Activated naive CD8-positive, alpha-beta T cell (primary cell): Measurements from ENCODE around the gene ZIC4.

Source experiments
- H3K27ac Mint-ChIP-seq: one replicate; pipeline ENCODE4 v1.8.0; 2021; ENCODE audit warnings: mixed read lengths
- H3K27me3 Mint-ChIP-seq: one replicate; pipeline ENCODE4 v1.8.0; 2021; ENCODE audit warnings: mixed read lengths
- H3K36me3 Mint-ChIP-seq: one replicate; pipeline ENCODE4 v1.8.0; 2021; ENCODE audit warnings: mixed read lengths
- H3K4me1 Mint-ChIP-seq: one replicate; pipeline ENCODE4 v1.8.0; 2021; ENCODE audit warnings: low read depth, mixed read lengths
- H3K4me3 Mint-ChIP-seq: one replicate; pipeline ENCODE4 v1.8.0; 2021; ENCODE audit warnings: mild to moderate bottlenecking, mixed read lengths
- H3K9me3 Mint-ChIP-seq: one replicate; pipeline ENCODE4 v1.8.0; 2021; ENCODE audit warnings: low read depth, mixed read lengths

The ZIC4 gene

DNA sequence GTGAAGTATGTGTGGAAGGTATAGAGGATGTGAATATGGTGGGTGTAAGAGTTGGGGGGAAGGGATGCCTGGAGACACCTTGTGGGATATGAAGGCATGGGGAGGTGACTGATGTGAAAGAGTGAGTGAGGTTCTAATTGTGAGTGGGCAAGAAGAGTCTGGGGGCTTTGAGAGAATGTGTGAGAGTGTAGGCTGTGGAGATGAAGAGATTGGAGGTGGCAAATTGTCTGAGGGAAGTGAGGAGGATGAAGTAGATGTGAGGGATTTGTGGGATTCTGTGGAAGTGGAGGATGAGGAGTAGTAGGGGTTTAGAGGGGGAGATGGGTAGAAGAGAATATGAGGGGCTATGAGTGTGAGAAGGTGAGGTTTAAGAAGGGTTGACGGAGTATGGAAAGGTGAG is 41.6 kb downstream of the ZIC4 start:
- no peaks in the 10 kb centered on the region for H3K9me3 Mint-ChIP-seq
- H3K27me3 Mint-ChIP-seq = peaks cover 39% of the 10 kb centered on the region
- no peak overlapping the region for H3K27ac Mint-ChIP-seq
- no peak overlapping the region for H3K4me3 Mint-ChIP-seq
- H3K4me1 Mint-ChIP-seq = peaks cover 7% of the 10 kb centered on the region
- H3K36me3 Mint-ChIP-seq = no peaks in the 10 kb centered on the region

DNA sequence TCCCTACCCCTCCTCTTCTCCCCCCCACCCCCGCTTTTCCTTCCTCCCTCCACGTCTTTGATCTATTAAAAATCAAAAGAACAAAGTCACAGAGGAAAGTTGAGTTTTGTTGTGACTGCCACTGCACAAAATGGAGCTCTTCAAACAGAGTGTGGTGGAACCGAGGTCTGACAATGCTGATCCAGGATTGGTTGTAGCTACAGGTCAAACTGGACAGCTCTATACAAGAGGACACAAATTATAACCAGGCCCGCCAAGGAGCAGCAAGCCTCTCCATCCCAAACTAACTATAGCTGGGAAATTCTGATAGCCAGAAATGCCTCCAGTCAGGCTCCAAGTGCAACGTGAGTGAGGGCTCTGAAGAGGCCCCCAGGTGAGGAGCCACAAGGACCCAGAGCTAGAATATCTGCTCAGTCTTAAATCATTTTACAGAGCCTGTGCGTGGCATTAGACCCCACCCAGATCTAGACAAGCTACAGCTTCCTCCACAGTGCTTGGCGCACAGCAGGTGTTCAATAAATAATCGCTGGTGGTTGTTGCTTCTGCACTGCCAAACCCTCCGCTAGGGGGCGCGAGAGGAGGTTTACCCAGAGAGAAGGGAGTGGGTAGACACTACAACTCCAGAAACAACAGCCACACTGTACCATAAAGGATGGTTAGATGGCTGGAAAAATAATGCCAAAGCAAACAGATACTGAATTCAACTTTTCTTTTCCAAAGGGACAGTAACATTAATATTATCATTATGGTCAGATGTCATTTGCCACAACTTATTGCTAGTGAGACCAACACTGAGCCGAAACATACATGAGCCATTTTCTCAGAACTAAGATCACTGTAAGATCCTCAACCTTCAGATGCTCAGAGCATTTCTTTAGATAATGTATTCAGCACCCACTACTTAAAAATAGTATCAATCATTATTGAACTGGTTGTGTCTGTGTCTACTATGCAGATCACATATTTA is 44.6 kb downstream of the ZIC4 start:
- Mint-ChIP-seq H3K4me3 (no peak overlapping the region), H3K36me3 (no peaks in the 10 kb centered on the region), H3K27me3 (peaks cover 46% of the 10 kb centered on the region), H3K27ac (no peak overlapping the region), H3K4me1 (peaks cover 7% of the 10 kb centered on the region), H3K9me3 (no peaks in the 10 kb centered on the region)

GRCh38 chr3:147360646-147361453 is 45.5 kb downstream of the ZIC4 start:
- Mint-ChIP-seq H3K36me3 (no peaks in the 10 kb centered on the region), H3K4me3 (no peak overlapping the region), H3K27ac (no peak overlapping the region), H3K27me3 (peaks cover 50% of the 10 kb centered on the region), H3K9me3 (no peaks in the 10 kb centered on the region), H3K4me1 (peaks cover 7% of the 10 kb centered on the region)

- peaks cover 55% of the 10 kb centered on the region for H3K27me3 Mint-ChIP-seq
- peaks cover 7% of the 10 kb centered on the region for H3K4me1 Mint-ChIP-seq
- H3K27ac Mint-ChIP-seq = no peak overlapping the region
- no peak overlapping the region for H3K4me3 Mint-ChIP-seq
- H3K9me3 Mint-ChIP-seq = no peaks in the 10 kb centered on the region
- H3K36me3 Mint-ChIP-seq = no peaks in the 10 kb centered on the region
These were observed 46.3 kb downstream of the ZIC4 start for GRCh38 chr3:147360051-147360439.

GRCh38 chr3:147359177-147360050 is 46.9 kb downstream of the ZIC4 start:
- Mint-ChIP-seq H3K9me3 (peaks cover under 1% of the 10 kb centered on the region), H3K36me3 (no peaks in the 10 kb centered on the region), H3K4me3 (no peak overlapping the region), H3K4me1 (peaks cover 7% of the 10 kb centered on the region), H3K27ac (no peak overlapping the region), H3K27me3 (peaks cover 53% of the 10 kb centered on the region)

GRCh38 chr3:147358144-147358992 is 48.0 kb downstream of the ZIC4 start:
- H3K27ac Mint-ChIP-seq = no peak overlapping the region
- peaks cover 4% of the 10 kb centered on the region for H3K9me3 Mint-ChIP-seq

GRCh38 chr3:147356909-147357900 is 49.1 kb downstream of the ZIC4 start:
- Mint-ChIP-seq H3K27ac (peak overlapping the region; percentile 4), H3K4me3 (no peak overlapping the region), H3K4me1 (peaks cover 7% of the 10 kb centered on the region), H3K27me3 (peaks cover 60% of the 10 kb centered on the region), H3K36me3 (no peaks in the 10 kb centered on the region), H3K9me3 (peaks cover 4% of the 10 kb centered on the region)

More at GRCh38 chr3:147358144-147358992, 48.0 kb downstream of the ZIC4 start:
- peaks cover 7% of the 10 kb centered on the region for H3K4me1 Mint-ChIP-seq
- peaks cover 58% of the 10 kb centered on the region for H3K27me3 Mint-ChIP-seq
- H3K4me3 Mint-ChIP-seq = no peak overlapping the region
- H3K36me3 Mint-ChIP-seq = no peaks in the 10 kb centered on the region

DNA sequence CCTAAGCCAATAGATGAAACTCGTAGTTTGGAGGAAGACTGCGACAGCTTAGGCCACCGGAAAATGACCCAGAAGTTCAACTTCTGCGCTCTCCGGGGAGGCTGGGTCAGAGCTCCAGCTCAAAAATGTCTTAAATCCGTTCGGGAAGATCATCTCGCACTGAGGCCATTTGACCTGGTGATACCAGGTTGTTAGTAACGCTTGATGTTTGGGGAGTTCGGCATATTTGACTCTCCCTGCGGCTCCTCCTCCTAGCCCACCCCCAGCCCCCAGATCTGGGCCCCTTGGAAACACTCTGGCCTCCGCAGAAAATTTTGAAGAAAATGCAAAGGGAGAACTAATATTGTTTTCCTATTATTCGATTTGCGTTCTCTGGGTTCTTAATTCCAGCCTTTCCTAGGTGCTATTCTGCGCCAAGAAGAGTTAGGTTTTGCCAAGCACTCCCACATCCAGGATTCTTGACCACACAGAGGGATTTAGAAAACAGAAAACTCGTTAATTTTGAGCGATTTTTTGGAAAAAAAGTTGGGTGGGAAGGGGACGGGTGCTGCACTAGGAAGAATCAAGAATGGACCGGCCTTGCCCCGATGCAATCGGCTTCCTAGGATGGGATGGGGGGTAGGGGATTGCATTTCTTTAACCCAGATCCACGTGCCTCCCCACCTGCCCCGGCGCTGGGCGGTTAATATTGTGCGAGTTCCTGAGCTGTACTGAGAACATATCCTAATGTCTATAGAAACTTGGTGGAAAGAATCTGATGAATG is 50.0 kb downstream of the ZIC4 start:
- Mint-ChIP-seq H3K27me3 (peaks cover 55% of the 10 kb centered on the region), H3K4me3 (no peak overlapping the region), H3K4me1 (peaks cover 7% of the 10 kb centered on the region), H3K27ac (no peak overlapping the region), H3K36me3 (no peaks in the 10 kb centered on the region), H3K9me3 (peaks cover 4% of the 10 kb centered on the region)

DNA sequence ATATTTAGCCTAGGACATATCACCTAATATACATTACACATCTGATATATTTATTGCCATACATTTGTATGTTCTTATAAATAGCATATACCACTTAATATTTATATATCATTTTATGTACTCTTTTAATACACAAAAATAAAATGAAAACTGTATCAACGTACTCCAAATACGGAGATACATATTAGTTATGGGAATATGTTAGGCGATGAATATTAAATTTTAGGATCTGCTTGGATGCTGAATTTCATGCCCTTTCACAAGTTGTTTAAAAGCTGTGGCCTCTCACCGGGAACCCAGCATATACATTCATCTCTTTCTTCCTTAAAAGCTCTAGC is 50.6 kb downstream of the ZIC4 start:
- Mint-ChIP-seq H3K4me1 (peaks cover 2% of the 10 kb centered on the region), H3K36me3 (no peaks in the 10 kb centered on the region), H3K27ac (no peak overlapping the region), H3K27me3 (peaks cover 50% of the 10 kb centered on the region), H3K4me3 (no peak overlapping the region), H3K9me3 (peaks cover 4% of the 10 kb centered on the region)

- Mint-ChIP-seq H3K27me3 (peaks cover 47% of the 10 kb centered on the region), H3K27ac (no peak overlapping the region), H3K9me3 (peaks cover 4% of the 10 kb centered on the region), H3K4me3 (no peak overlapping the region), H3K4me1 (peaks cover 2% of the 10 kb centered on the region), H3K36me3 (no peaks in the 10 kb centered on the region)
These were observed 51.1 kb downstream of the ZIC4 start for GRCh38 chr3:147355084-147355752.

DNA sequence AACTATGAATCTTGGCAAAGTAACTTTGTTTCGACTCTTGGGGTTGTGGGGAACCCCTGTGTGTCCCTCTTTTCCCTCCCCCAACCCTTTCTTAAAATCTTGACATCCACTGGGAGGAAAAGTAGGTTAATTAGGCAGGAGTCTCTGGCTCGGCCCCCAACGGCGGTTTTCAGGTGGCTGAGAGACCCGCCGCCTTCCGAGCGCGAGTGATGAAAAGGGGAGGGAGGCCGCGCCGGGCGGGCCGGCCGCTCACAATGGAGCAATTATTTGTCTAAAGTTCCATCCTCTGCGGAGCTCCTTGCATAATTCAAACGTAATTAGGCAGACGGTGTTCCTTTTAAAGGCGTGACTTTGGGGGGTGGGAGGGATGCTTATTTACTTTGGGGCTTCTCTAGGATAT is 51.7 kb downstream of the ZIC4 start:
- Mint-ChIP-seq H3K36me3 (no peaks in the 10 kb centered on the region), H3K4me1 (no peaks in the 10 kb centered on the region), H3K9me3 (peaks cover 4% of the 10 kb centered on the region), H3K27me3 (peaks cover 41% of the 10 kb centered on the region), H3K27ac (no peak overlapping the region), H3K4me3 (no peak overlapping the region)

GRCh38 chr3:147351301-147351700 is 55.0 kb downstream of the ZIC4 start:
- Mint-ChIP-seq H3K36me3 (no peaks in the 10 kb centered on the region), H3K4me1 (no peaks in the 10 kb centered on the region), H3K27me3 (peaks cover 25% of the 10 kb centered on the region), H3K27ac (no peak overlapping the region), H3K4me3 (no peak overlapping the region), H3K9me3 (peaks cover 4% of the 10 kb centered on the region)
